GM21423 (cell line): ENCODE data around the gene TRAM2.
"Not testable (repeated sequence)": the region's sequence is repeated elsewhere in the genome, so short reads cannot be mapped to it uniquely, and the experiment has no call there.

ENCODE experiments used
- ATAC-seq: cut with Tn5 transposase; IDR thresholded peaks from one replicate; pipeline ENCODE4 v1.9.1; 2021; ENCODE audit warnings: mild to moderate bottlenecking, moderate library complexity; ENCODE audit not compliant: unreplicated experiment

TRAM2 gene

DNA sequence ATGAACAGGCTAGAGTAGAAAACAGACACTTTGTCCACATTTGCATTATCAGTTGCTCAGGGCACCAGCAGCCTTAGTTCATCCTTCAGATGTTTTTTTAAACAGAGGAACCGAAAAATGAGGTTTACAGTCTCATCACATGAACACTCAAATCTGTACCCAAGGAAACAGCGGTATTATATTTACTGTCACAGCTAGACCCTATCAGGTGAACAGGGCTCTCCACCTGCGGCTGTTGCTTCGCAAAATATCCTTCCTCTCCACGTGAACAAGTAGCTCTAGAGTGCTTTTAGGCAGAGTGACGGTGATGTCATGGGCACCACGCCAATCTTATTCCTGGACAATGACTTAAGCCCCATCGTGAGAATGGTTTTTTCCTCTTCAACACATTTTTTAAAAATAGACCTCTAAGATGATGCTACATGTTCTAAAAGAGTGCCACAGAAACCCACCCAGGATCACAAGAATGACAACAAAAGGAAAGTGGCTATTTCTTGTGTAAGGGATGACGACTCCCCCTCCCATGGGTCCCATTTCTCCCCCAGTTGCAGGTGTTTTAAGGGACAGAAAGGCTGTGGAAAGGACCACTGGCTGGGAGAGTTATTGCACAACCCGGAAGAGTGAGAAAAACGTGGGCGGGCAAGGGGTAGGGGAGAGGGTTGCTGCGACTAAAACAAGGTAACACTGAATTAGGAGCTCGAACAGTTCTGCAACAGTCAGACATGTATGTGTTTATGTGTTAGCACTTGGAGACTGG is 79.0 kb downstream of the TRAM2 start:
- peak; percentile 77 for ATAC-seq

DNA sequence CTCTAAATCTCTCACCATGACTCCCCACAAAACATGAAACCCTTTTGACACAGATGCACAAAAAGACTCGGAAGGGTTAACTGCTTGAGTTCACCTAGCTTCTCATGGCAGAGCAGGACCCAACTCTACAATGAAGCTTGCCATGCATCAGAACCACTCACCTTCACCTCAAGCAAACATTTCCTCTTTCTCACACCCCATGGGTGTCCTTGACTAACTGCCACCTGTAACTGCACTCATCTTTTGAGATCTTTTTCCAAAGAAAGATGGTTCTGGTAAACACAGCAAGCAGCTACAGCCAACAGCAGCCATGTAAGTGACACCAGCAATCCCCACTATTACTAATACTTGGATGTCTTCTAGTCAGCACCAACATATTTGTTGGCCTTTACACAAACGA is 80.2 kb downstream of the TRAM2 start:
- no peak for ATAC-seq

DNA sequence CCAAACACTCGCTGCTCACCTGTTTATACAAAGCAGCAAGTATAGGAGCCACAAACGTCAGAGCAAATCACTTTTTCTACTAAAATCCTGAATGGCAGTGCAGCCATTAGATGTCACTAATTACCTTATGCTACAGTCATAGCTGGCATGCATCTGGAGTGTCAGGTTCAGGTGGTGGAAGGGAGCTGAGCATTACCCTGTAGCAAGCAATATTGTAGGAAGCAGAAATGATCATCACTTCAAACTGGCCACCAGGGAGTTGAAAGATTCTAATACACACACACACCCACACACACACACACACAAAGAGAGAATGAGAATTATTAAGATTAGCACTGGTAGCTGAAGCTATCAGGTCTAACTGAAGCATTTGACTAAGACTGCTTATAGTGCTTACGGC is 80.9 kb downstream of the TRAM2 start:
- no peak for ATAC-seq

DNA sequence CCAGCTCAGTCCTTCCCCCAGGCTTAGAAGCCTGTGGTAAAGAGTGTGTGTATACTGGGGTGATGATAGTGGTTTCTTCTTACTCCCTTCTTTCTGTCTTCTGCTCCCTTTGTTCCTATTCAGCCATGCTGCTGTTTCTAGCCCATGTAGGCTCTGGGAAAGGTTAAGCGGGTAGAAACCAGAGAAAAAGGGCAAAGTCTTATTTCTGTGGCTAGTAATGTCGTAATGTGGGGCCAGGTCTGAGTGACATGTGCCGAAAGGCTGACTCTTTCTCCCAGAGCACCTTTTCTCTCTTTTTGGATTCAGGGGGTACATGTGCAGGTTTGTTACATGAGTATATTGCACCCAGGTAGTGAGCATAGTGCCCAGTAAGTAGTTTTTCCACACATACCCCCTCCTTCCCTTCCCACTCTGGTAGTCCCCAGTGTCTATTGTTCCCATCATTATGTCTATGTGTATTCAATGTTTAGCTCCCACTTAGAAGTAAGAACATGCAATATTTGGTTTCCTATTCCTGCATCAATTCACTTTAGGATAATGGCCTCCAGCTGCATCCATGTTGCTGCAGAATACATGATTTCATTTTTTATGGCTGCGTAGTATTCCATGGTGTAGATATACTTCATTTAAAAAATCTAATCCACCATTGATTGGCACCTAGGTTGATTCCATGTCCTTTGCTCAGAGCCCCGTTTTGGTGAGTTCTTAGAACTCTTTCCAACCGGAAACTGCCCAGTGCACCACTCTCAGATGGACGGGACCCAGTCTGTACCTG is 82.4 kb downstream of the TRAM2 start:
- ATAC-seq = no peak

DNA sequence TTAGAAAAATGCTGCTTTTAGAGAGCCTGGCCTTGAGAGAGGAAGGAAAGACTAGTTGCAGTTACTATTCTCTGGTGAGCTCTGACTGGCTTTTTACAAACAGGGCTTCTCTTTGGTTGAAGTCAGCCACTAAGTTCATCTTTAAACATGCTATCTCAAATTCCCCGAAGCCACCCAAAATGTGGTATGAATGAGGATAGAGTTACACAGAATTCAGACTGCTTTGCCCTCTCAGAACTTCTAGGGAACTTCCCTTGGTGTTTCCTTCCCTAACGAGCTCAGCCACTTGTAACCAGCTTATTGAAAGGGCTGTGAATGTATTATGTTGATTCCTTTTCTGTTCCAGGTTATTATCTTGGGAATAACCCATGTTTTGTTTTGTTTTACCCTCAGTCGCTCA is 83.2 kb downstream of the TRAM2 start:
- no peak for ATAC-seq

DNA sequence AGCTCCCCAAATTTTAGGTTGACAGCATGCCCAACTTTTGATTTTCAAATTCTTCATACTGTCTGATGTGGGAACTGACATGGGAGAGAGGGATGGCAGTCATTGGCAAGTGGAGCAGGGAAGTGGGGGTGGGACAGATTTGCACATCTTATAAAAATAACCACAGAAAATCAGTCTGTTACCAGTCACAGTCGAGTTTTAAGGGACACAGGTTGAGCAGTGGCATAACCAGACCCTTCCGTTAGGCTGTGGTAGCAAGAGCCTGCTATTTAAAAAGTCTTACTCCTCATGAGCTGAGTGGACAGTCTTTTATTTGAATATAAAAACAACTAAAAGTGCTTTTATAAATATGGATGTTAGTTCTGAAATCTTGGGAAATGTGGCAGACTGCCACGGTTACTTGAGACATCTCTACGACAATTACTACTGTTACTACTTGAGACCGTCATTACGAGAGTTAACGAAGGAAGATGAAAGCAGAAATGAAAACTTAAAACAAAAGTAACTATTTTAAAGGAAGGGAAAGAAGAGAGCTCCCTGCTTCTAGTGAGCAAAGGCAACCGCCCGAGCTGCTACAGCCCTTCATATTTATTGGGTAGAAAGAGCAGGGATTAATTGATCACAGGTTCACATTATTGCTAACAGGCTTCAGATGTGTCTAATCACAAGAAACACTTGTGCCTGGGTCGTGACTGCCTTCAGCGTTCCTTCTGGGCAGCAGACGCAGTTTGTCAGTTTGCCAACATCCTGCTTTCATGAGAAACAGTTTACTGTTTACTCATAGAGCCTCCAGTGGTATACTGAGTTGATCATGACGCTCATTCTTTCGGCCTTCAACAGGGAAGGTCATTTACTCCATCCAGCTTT is 85.4 kb downstream of the TRAM2 start:
- peak; percentile 42 for ATAC-seq

DNA sequence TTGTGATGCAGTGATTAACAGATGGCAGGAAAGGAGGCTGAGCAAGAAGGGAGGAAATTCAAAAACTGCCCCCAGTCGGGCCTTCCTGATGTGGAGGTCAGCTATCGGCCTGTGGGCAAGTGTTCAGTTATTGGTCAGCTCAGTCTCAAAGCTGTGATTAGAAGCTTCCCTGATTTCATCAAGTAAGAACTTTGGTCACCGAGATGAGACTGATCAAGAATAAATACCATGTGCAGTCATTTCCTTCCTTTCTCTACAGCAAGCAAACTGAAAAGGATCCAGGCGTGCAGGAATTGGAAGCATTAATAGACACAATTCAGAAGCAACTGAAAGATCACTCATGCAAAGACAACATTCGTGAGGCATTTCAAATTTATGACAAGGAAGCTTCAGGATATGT is 87.0 kb downstream of the TRAM2 start:
- ATAC-seq = no peak

DNA sequence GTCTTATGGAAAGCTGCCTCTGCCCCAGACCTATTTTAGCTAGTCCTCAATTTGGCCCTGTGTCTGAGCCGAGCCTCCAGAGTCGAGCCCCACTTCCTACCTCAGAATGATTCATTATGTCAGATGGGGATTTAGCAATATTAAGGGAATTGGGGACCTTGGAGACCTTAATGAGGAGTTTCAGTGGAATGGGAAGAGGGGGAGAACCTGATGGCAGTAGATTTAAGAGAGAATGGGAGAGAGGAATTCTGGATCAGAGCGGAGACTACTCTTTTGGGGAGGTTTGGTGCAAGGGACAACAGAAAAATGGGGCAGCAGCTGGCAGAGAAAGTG is 93.2 kb downstream of the TRAM2 start:
- ATAC-seq = no peak

DNA sequence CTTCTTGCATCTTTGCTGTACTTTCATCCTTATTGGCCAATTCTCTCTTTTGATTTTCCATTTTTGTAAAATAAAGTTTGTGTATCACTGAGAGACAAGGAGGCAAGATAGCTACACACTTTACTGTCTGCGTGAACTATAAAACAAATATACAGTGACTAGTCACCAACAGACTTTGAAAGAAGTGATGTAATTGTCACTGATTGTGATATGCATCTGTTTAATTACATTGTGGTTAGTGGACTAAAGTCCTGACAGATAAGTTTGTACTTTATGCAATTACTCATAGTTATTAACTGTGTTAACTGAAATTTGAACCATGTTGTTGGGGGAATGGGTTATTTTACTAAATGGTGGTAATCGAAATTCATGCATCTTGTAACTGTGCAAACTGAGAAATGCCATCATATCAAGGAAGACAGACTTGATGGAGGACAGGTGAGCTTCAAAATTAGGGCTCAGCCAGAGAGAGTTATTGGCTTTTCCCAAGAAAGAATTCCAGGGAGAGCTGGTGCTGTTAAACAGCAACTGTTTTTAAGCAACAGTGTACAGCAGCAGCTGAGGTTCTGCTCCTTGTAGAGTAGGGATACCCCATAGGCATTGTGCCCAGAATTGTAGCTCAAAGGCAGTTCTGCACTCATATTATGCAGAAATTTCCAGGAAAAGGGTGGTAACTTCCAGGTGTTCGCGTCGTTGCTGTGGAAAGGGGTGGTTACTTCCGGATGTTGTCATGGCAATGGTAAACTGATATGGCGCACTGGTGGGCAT is 93.8 kb downstream of the TRAM2 start:
- no peak for ATAC-seq

DNA sequence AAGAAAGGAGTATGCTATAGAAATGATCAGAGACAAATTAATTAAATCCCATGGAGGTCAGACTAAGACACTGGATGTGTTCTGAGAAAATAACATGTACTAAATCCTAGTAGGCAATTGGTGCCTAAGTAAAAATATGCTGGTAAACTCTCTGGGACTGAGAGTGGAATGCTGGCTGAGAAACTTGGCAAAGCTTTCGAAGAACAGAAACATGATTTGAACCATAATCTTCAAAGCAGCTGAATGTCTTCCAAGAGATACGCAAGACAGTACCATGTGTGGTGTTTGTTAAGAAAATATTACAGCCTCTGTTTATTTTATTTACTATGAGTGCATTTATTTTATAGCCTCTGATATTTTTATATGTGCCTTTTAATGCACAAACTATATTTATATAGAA is 101.6 kb downstream of the TRAM2 start:
- no peak for ATAC-seq

DNA sequence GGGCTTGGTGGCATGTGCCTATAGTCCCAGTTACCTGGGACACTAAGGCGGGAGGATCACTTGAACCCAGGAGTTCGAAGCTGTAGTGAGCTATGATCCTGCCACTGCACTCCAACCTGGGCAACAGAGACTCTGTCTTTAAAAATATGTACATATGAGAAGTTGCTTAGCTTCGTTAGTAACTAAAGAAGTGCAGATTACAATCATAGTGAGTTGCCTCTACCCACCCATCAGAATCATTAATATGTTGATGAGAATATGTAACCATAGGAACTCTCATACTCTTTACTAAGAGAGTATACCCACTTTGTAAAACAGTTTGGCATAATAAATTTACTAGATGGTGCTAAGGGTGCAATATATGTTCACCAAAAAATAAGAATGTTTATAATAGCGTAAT is 102.7 kb downstream of the TRAM2 start:
- ATAC-seq = no peak

DNA sequence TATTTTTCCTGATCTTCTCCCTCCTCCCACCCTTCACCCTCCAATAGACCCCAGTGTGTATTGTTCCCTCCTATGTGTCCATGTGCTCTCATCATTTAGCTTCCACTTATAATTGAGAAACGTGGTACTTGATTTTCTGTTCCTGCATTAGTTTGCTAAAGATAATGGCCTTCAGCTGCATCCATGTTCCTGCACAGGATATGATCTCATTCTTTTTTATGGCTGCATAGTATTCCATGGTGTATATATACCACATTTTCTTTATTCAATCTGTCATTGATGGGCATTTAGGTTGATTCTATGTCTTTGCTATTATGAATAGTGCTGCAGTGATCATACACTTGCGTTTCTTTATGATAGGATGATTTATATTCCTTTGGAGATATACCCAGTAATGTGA is 115.7 kb downstream of the TRAM2 start:
- ATAC-seq = not testable (repeated sequence)

DNA sequence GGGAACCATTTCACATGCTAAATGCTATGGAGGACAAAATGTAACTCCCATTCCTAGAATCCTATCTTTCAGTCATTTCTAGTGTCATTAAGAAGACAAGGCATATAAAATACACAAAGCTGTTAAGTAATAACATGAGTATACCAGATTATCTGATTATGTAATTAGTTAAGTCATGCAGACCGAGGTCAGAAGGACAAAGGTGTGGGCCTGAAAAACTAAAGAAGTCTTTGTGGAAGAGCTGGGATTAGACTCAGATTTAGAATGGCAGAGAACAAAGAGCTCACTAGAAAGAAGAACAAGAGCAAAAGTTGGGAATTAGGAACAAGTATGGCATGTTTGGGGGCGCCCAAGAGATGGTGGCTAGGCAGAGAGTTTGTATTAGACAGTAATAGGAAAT is 119.8 kb downstream of the TRAM2 start:
- no peak for ATAC-seq

DNA sequence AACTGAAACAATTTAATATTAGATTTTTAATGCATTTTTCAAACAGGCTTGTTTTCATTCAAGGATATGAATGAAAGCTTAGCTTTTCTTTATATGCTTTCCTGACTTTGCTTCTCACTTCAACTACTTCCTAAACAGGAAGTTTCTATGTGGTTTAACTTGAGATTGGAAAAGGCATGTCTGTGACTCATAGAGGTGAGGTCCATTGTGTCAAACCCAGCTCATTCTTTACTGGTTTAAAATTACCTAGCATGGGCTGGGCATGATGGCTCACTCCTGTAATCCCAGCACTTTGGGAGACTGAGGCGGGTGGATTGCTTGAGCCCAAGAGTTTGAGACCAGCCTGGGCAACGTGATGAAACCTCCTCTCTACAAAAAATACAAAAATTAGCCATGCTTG is 122.3 kb downstream of the TRAM2 start:
- ATAC-seq = no peak
